ENCODE data around the gene BOC. TPM values are rescaled to one million over a fixed set of nuclear protein-coding genes. Genes with fewer than 3 reads are reported as not detected.

The BOC gene
- total RNA-seq, 4 donors from 2014 or later: 75.6 to 159 (median 105) TPM

DNA sequence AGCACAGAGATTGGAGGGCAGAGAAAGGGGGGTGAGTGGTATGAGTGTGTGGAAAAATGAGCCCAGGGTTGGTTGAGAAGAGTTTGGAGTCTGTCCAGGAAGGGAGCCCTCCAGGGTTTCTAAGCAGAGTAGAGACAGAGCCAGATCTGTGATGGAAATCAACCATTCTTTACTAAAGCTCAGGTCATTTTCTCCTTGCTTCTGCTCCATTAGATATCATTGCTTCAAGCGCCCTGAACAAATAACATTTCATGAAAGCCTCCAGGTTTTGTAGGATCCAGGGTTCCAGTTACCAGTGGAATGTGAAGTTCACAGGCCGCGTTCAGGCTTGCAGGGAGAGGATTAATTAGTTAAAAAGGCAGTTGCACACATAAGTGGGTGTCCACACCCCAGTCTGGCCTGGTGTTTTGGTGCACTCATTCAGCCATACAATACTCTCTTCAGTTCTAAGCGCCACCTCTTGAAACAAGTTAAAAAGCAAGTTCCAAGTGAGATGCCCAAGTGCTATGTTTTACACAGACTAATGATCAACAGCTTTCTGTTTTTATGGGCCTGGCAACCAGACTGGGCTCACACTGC lies 16.4 kb upstream of the BOC start:
- Histone ChIP-seq H3K27ac (peak overlapping the region; percentile 31), H3K36me3 (no peaks in the 10 kb centered on the region)
- no peak for DNase-seq (ENCODE audit: low spot score in 2 of 2)

DNA sequence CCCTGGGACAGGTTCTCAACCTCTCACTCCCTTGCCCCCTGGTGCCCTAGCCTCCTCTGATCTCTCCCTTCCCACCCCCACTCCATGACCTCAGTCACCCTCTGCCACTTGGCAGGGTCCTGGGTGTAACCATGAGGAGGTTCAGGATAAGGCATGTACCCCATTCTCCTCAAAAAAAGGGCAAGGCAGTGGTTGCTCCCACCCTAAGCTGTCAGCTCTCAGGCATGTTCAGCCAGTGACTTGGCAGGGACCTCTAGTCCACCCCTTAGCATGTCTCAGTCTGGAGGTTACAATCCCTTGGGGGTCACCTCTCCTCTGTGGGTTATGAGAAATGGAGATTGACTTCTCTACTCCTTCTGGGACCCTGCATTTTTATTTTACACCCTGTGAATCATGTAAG lies 11.0 kb upstream of the BOC start:
- Histone ChIP-seq H3K36me3 (no peaks in the 10 kb centered on the region), H3K4me3 (no peak overlapping the region), H3K4me1 (peaks cover under 1% of the 10 kb centered on the region), H3K27ac (no peak overlapping the region), H3K9me3 (no peaks in the 10 kb centered on the region), H3K27me3 (no peaks in the 10 kb centered on the region)
- TF ChIP-seq POLR2AphosphoS5 (IDR thresholded peaks at IDR 0.05) (no peak), POLR2A (IDR thresholded peaks at IDR 0.05) (no peak), EP300 (IDR thresholded peaks at IDR 0.05) (no peak), CTCF (IDR thresholded peaks at IDR 0.05) (no peak)
- DNase-seq (ENCODE audit: low spot score in 2 of 2): no peak

More for the DNA sequence above, 16.4 kb upstream of the BOC start:
- no peaks in the 10 kb centered on the region for H3K27me3 ChIP-seq
- H3K9me3 ChIP-seq: no peaks in the 10 kb centered on the region
- peaks cover 25% of the 10 kb centered on the region for H3K4me1 ChIP-seq
- H3K4me3 ChIP-seq: no peak overlapping the region
- WGBS: 52% methylated on average over 4 of the region's 4 CpGs
- TF ChIP-seq EP300 (IDR thresholded peaks at IDR 0.05): no peak
- no peak for TF ChIP-seq POLR2AphosphoS5 (IDR thresholded peaks at IDR 0.05)
- TF ChIP-seq CTCF (IDR thresholded peaks at IDR 0.05): no peak
- no peak for TF ChIP-seq POLR2A (IDR thresholded peaks at IDR 0.05)

- Histone ChIP-seq H3K27me3 (no peaks in the 10 kb centered on the region), H3K36me3 (no peaks in the 10 kb centered on the region), H3K4me3 (no peak overlapping the region), H3K27ac (no peak overlapping the region), H3K9me3 (no peaks in the 10 kb centered on the region), H3K4me1 (no peaks in the 10 kb centered on the region)
- TF ChIP-seq POLR2AphosphoS5 (IDR thresholded peaks at IDR 0.05): no peak
- TF ChIP-seq EP300 (IDR thresholded peaks at IDR 0.05): no peak
- TF ChIP-seq POLR2A (IDR thresholded peaks at IDR 0.05): no peak
- no peak for TF ChIP-seq CTCF (IDR thresholded peaks at IDR 0.05)
- DNase-seq (ENCODE audit: low spot score in 2 of 2): no peak
- WGBS: 90% methylated on average over 1 of the region's 1 CpG
Observed at GRCh38 chr3:113200946-113201345, 10.4 kb upstream of the BOC start.

- TF ChIP-seq EP300 (IDR thresholded peaks at IDR 0.05) (no peak), CTCF (IDR thresholded peaks at IDR 0.05) (no peak), POLR2AphosphoS5 (IDR thresholded peaks at IDR 0.05) (no peak), POLR2A (IDR thresholded peaks at IDR 0.05) (no peak)
- H3K27ac ChIP-seq: no peak overlapping the region
- DNase-seq (ENCODE audit: low spot score in 2 of 2): no peak
- H3K27me3 ChIP-seq: no peaks in the 10 kb centered on the region
- no peaks in the 10 kb centered on the region for H3K36me3 ChIP-seq
- H3K4me3 ChIP-seq: no peak overlapping the region
- H3K9me3 ChIP-seq: no peaks in the 10 kb centered on the region
- peaks cover 5% of the 10 kb centered on the region for H3K4me1 ChIP-seq
- 79% methylated on average over 6 of the region's 6 CpGs for WGBS
Observed at GRCh38 chr3:113204371-113204770, 7.0 kb upstream of the BOC start.

- no peak overlapping the region for H3K27ac ChIP-seq
- no peaks in the 10 kb centered on the region for H3K9me3 ChIP-seq
- no peaks in the 10 kb centered on the region for H3K36me3 ChIP-seq
- peaks cover 16% of the 10 kb centered on the region for H3K4me1 ChIP-seq
- WGBS: 60% methylated on average over 2 of the region's 2 CpGs
- no peak overlapping the region for H3K4me3 ChIP-seq
- DNase-seq (ENCODE audit: low spot score in 2 of 2): no peak
- no peaks in the 10 kb centered on the region for H3K27me3 ChIP-seq
- no peak for TF ChIP-seq CTCF (IDR thresholded peaks at IDR 0.05)
- TF ChIP-seq POLR2A (IDR thresholded peaks at IDR 0.05): no peak
- no peak for TF ChIP-seq EP300 (IDR thresholded peaks at IDR 0.05)
- no peak for TF ChIP-seq POLR2AphosphoS5 (IDR thresholded peaks at IDR 0.05)
Observed at GRCh38 chr3:113205481-113205880, 5.9 kb upstream of the BOC start.
